NB4 (cell line): ENCODE measurements around the gene RDH13.
"Not testable (repeated sequence)": the region's sequence is repeated elsewhere in the genome, so short reads cannot be mapped to it uniquely, and the experiment has no call there.

Experiments
- POLR2A ChIP-seq: IDR thresholded peaks from 2 replicates; pipeline ENCODE4 v1.6.1; 2011; ENCODE audit warnings: mild to moderate bottlenecking; ENCODE audit not compliant: insufficient read length; ENCODE audit errors: extremely low read depth
- TF ChIP-seq, protein P1 (sequence below): IDR thresholded peaks from one replicate; pipeline ENCODE4 v1.5.1; 2012; ENCODE audit warnings: low read depth, low read length
- TF ChIP-seq, protein P2 (sequence below): IDR thresholded peaks from 2 replicates; pipeline ENCODE4 v1.6.1; 2011; ENCODE audit warnings: low read depth, low read length

DNA sequence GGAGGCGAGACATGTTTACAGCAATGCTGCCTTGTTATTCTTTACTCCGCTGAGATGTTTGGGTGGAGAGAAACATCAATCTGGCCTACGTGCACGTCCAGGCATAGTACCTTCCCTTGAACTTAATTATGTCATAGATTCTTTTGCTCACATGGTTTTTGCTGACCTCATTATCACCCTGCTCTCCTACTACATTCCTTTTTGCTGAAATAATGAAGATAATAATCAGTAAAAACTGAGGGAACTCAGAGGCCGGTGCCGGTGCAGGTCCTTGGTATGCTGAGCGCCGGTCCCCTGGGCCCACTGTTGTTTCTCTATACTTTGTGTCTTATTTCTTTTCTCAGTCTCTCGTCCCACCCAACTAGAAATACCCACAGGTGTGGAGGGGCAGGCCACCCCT is 2.7 kb downstream of the RDH13 start:
- TF ChIP-seq, protein P1, sequence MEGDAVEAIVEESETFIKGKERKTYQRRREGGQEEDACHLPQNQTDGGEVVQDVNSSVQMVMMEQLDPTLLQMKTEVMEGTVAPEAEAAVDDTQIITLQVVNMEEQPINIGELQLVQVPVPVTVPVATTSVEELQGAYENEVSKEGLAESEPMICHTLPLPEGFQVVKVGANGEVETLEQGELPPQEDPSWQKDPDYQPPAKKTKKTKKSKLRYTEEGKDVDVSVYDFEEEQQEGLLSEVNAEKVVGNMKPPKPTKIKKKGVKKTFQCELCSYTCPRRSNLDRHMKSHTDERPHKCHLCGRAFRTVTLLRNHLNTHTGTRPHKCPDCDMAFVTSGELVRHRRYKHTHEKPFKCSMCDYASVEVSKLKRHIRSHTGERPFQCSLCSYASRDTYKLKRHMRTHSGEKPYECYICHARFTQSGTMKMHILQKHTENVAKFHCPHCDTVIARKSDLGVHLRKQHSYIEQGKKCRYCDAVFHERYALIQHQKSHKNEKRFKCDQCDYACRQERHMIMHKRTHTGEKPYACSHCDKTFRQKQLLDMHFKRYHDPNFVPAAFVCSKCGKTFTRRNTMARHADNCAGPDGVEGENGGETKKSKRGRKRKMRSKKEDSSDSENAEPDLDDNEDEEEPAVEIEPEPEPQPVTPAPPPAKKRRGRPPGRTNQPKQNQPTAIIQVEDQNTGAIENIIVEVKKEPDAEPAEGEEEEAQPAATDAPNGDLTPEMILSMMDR: not testable (repeated sequence)
- not testable (repeated sequence) for TF ChIP-seq POLR2A
- TF ChIP-seq, protein P2, sequence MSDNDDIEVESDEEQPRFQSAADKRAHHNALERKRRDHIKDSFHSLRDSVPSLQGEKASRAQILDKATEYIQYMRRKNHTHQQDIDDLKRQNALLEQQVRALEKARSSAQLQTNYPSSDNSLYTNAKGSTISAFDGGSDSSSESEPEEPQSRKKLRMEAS: not testable (repeated sequence)
